ENCODE measurements around the gene SULF2. TPM values are rescaled to one million over a fixed set of nuclear protein-coding genes. Genes with fewer than 3 reads are reported as not detected.

SULF2 gene
- total RNA-seq, 4 donors from 2014 or later = 31.5 to 182 (median 94.4) TPM

GRCh38 chr20:47614703-47615309 lies 170.5 kb downstream of the SULF2 start:
- 88 to 97% methylated on average over 2 of the region's 2 CpGs for WGBS, 2 donors
- intact Hi-C loops (cut with DNase I) = loop anchor here (10.0 kb wide), 1 partner anchor 220 kb away; no protein-coding TSS in a partner anchor
- H3K4me3 ChIP-seq = no peak overlapping the region
- no peak for DNase-seq
- H3K9me3 ChIP-seq = no peaks in the 10 kb centered on the region
- H3K27me3 ChIP-seq = no peaks in the 10 kb centered on the region
- H3K27ac ChIP-seq = no peak overlapping the region
- H3K36me3 ChIP-seq = peaks cover 0 to 5% (median 0%) of the 10 kb centered on the region in 3 donors
- TF ChIP-seq CTCF (IDR thresholded peaks at IDR 0.05) (no peak), POLR2A (IDR thresholded peaks at IDR 0.05) (no peak)
- peaks cover 0 to 13% (median 5%) of the 10 kb centered on the region in 3 donors for H3K4me1 ChIP-seq

- 85 to 90% methylated on average over 2 of the region's 2 CpGs for WGBS, 2 donors
- no peak for DNase-seq
- TF ChIP-seq CTCF (IDR thresholded peaks at IDR 0.05) (no peak), POLR2A (IDR thresholded peaks at IDR 0.05) (no peak)
- intact Hi-C loops (cut with DNase I) = loop anchor here (10.0 kb wide), 1 partner anchor 218 kb away; no protein-coding TSS in a partner anchor
- peaks cover 0 to 5% (median 0%) of the 10 kb centered on the region in 3 donors for H3K36me3 ChIP-seq
- no peak overlapping the region for H3K27ac ChIP-seq
- H3K9me3 ChIP-seq = no peaks in the 10 kb centered on the region
- no peak overlapping the region for H3K4me3 ChIP-seq
- H3K27me3 ChIP-seq = no peaks in the 10 kb centered on the region
- peaks cover 0 to 13% (median 5%) of the 10 kb centered on the region in 3 donors for H3K4me1 ChIP-seq
These were observed 172.6 kb downstream of the SULF2 start for GRCh38 chr20:47612670-47613069.

- intact Hi-C loops (cut with DNase I) = loop anchor here (10.0 kb wide), 1 partner anchor 217 kb away; no protein-coding TSS in a partner anchor
- 98% methylated on average over 7 to 9 of the region's 9 CpGs for WGBS, 2 donors
- no peak overlapping the region for H3K27ac ChIP-seq
- H3K36me3 ChIP-seq = peaks cover 0 to 5% (median 0%) of the 10 kb centered on the region in 3 donors
- TF ChIP-seq CTCF (IDR thresholded peaks at IDR 0.05) (no peak), POLR2A (IDR thresholded peaks at IDR 0.05) (no peak)
- H3K27me3 ChIP-seq = no peaks in the 10 kb centered on the region
- H3K4me1 ChIP-seq = peaks cover 0 to 19% (median 9%) of the 10 kb centered on the region in 3 donors
- H3K4me3 ChIP-seq = no peak overlapping the region
- no peaks in the 10 kb centered on the region for H3K9me3 ChIP-seq
- DNase-seq = no peak
These were observed 173.5 kb downstream of the SULF2 start for GRCh38 chr20:47611785-47612184.

GRCh38 chr20:47610945-47611250 lies 174.4 kb downstream of the SULF2 start:
- intact Hi-C loops (cut with DNase I) = loop anchor here (10.0 kb wide), 1 partner anchor 216 kb away; no protein-coding TSS in a partner anchor
- no peaks in the 10 kb centered on the region for H3K9me3 ChIP-seq
- no peaks in the 10 kb centered on the region for H3K27me3 ChIP-seq
- no peak for DNase-seq
- no peak overlapping the region for H3K4me3 ChIP-seq
- TF ChIP-seq CTCF (IDR thresholded peaks at IDR 0.05) (no peak), POLR2A (IDR thresholded peaks at IDR 0.05) (no peak)
- H3K4me1 ChIP-seq = peaks cover 0 to 19% (median 10%) of the 10 kb centered on the region in 3 donors
- H3K27ac ChIP-seq = peak overlapping the region in 3 of 4 donors; percentile 14 to 40 (median 28)
- peaks cover 0 to 14% (median 0%) of the 10 kb centered on the region in 3 donors for H3K36me3 ChIP-seq

- TF ChIP-seq CTCF (IDR thresholded peaks at IDR 0.05) (no peak), POLR2A (IDR thresholded peaks at IDR 0.05) (no peak)
- WGBS, 2 donors = 53 to 59% methylated on average over 5 to 6 of the region's 6 CpGs
- H3K4me1 ChIP-seq = peaks cover 0 to 19% (median 10%) of the 10 kb centered on the region in 3 donors
- no peak for DNase-seq
- peak overlapping the region in 3 of 4 donors; percentile 42 to 47 (median 43) for H3K27ac ChIP-seq
- no peaks in the 10 kb centered on the region for H3K9me3 ChIP-seq
- intact Hi-C loops (cut with DNase I) = loop anchor here (10.0 kb wide), 1 partner anchor 216 kb away; no protein-coding TSS in a partner anchor
- no peak overlapping the region for H3K4me3 ChIP-seq
- peaks cover 0 to 15% (median 0%) of the 10 kb centered on the region in 3 donors for H3K36me3 ChIP-seq
- H3K27me3 ChIP-seq = no peaks in the 10 kb centered on the region
These were observed 174.9 kb downstream of the SULF2 start for GRCh38 chr20:47610247-47610944.
